Measurements from ENCODE around the gene SPINK5.

Gene SPINK5

DNA sequence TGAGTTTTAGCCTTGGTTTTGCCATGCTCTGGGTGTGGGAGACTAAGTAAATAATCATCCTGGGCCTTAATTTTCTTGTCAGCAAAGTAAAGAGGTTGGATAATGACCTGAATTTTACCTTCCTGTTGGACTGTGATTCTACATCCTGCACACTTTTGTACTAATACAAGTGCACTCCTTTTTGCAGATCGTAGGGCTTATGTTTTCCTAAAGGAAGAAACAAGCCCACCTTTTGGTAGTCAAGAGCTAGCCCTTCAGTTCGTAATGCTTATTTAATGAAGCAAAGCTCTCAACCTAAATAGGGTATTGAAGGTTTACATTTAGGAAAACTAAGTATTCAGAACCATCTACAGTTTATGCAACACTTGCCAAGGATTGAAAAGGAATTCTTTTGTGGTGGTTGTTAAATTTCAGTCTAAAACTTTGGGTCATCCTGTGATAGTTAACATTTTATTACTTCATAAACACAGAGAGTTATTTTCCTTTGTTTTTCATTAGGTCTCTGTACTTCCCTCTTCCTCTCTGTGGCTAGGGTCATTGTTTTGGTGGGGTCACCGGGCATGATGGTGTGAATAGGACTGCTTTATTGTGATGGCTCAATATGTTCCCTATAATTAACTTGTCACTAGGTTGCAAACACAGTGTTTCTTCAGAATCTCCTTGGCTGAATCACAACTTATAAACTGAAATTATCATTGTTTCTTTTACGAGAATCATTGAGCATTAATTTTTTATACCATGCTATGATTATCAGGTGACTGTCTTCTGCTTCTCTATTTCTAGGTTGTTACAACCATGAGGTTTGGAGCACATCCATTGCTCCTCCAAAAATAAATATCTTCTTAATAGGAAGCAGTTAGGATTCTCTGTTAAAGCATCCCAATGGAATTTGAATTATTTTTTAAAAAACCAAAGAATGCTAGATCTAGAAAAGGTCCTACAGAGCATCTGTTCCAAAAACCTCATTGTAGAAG is 28.5 kb downstream of the SPINK5 start:
- no peaks in the 10 kb centered on the region for H3K9me3 ChIP-seq (ENCODE audit: control insufficient read depth, insufficient read depth, low read length)
- H3K4me1 ChIP-seq (ENCODE audit: control insufficient read depth, insufficient read depth, low read length), result no peaks in the 10 kb centered on the region
- no peak for DNase-seq (ENCODE audit: low read depth, low spot score)
- H3K4me3 ChIP-seq (ENCODE audit: low read length), result no peak overlapping the region
- WGBS (ENCODE audit: insufficient coverage, insufficient read length), result no CpG with 5 or more reads among the region's 4 CpGs
- no peak overlapping the region for H3K27ac ChIP-seq (ENCODE audit: low read length)
- H3K27me3 ChIP-seq (ENCODE audit: control insufficient read depth, insufficient read depth, low read length), result no peaks in the 10 kb centered on the region
- H3K36me3 ChIP-seq (ENCODE audit: control insufficient read depth, insufficient read depth, low read length), result no peaks in the 10 kb centered on the region

DNA sequence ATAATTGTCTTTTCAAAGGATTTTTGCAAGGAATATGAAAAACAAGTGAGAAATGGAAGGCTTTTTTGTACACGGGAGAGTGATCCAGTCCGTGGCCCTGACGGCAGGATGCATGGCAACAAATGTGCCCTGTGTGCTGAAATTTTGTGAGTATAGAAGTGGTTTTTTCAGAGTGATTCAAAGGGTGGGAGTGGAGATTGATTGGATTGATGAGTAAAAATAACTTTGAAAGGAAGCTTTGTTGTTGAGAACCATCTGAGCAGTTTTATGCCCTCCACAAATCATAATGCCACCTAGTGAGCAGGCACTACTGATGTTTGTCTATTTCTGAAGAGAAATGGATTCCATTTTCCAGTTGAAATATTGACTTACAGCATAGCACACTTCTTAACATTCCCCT is 30.6 kb downstream of the SPINK5 start:
- no peak overlapping the region for H3K4me3 ChIP-seq (ENCODE audit: low read length)
- H3K9me3 ChIP-seq (ENCODE audit: control insufficient read depth, insufficient read depth, low read length), result no peaks in the 10 kb centered on the region
- no peak for DNase-seq (ENCODE audit: low read depth, low spot score)
- H3K36me3 ChIP-seq (ENCODE audit: control insufficient read depth, insufficient read depth, low read length), result no peaks in the 10 kb centered on the region
- no peak overlapping the region for H3K27ac ChIP-seq (ENCODE audit: low read length)
- no CpG with 5 or more reads among the region's 3 CpGs for WGBS (ENCODE audit: insufficient coverage, insufficient read length)
- no peaks in the 10 kb centered on the region for H3K4me1 ChIP-seq (ENCODE audit: control insufficient read depth, insufficient read depth, low read length)
- H3K27me3 ChIP-seq (ENCODE audit: control insufficient read depth, insufficient read depth, low read length), result no peaks in the 10 kb centered on the region

DNA sequence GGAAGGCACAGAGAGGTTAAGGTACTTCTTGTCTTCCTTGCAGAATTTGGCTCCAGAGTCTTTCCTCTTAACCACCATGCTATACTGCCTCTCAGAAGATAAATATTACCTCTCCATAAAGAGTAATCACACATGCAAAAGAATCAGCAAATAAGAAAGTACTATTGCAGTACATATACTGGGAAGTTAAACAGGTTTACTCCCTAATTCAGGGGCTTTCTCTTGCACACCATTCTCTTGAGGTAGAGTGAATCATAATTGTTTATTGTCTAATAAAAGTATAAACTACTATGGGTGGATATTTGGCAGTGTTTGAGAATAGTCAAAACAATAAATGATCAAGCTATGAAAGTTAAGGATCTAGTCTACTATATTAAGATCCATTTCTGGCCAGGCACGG is 40.4 kb downstream of the SPINK5 start:
- Histone ChIP-seq H3K4me1 (ENCODE audit: control insufficient read depth, insufficient read depth, low read length) (no peaks in the 10 kb centered on the region), H3K27me3 (ENCODE audit: control insufficient read depth, insufficient read depth, low read length) (no peaks in the 10 kb centered on the region), H3K27ac (ENCODE audit: low read length) (no peak overlapping the region), H3K36me3 (ENCODE audit: control insufficient read depth, insufficient read depth, low read length) (no peaks in the 10 kb centered on the region), H3K4me3 (ENCODE audit: low read length) (no peak overlapping the region), H3K9me3 (ENCODE audit: control insufficient read depth, insufficient read depth, low read length) (no peaks in the 10 kb centered on the region)
- no CpG with 5 or more reads among the region's 1 CpG for WGBS (ENCODE audit: insufficient coverage, insufficient read length)
- no peak for DNase-seq (ENCODE audit: low read depth, low spot score)

DNA sequence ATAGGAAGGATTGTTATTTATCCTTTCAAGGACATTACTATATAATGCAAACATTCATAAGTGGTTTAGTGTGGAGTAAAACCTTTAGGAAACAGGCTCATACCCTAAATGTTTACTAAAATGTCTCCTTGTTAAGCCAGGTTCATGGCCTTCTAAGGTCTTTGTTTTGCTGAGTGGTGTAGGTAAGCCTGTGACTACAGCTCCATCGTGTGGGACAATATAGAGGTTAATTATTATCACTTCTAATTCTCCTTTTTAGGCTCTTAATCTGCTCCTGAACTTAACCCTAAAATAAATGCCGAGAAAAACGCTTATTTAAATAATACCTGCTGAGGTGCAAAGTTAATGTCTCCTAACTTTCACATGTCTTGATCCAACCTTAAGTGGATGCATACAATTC is 43.8 kb downstream of the SPINK5 start:
- Histone ChIP-seq H3K4me3 (ENCODE audit: low read length) (no peak overlapping the region), H3K4me1 (ENCODE audit: control insufficient read depth, insufficient read depth, low read length) (no peaks in the 10 kb centered on the region), H3K36me3 (ENCODE audit: control insufficient read depth, insufficient read depth, low read length) (no peaks in the 10 kb centered on the region), H3K27me3 (ENCODE audit: control insufficient read depth, insufficient read depth, low read length) (no peaks in the 10 kb centered on the region), H3K27ac (ENCODE audit: low read length) (no peak overlapping the region), H3K9me3 (ENCODE audit: control insufficient read depth, insufficient read depth, low read length) (no peaks in the 10 kb centered on the region)
- no peak for DNase-seq (ENCODE audit: low read depth, low spot score)
- no CpG with 5 or more reads among the region's 3 CpGs for WGBS (ENCODE audit: insufficient coverage, insufficient read length)

DNA sequence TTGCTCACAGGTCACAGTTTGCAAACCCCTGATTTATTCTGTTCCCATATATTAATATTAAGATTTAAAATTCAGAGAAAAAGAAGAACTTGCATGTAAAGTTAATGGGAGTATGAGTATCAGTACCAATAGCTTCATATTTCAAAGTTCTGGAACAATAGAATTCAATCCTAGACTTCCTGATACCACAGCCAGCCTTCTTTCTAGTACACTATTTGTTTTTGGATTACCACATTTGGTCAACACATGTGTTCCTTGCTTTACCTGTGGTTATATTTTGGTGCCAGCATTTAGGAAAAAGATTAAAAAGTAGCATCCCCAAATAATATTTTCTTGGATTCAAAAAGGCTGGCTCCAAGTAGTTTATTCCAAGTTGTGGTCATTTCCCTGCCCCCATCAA is 49.5 kb downstream of the SPINK5 start:
- H3K27me3 ChIP-seq (ENCODE audit: control insufficient read depth, insufficient read depth, low read length), result no peaks in the 10 kb centered on the region
- H3K36me3 ChIP-seq (ENCODE audit: control insufficient read depth, insufficient read depth, low read length), result no peaks in the 10 kb centered on the region; the same call in 1 of the 2 replicates
- H3K4me1 ChIP-seq (ENCODE audit: control insufficient read depth, insufficient read depth, low read length), result no peaks in the 10 kb centered on the region
- DNase-seq (ENCODE audit: low read depth, low spot score), result no peak
- no peaks in the 10 kb centered on the region for H3K9me3 ChIP-seq (ENCODE audit: control insufficient read depth, insufficient read depth, low read length)
- no peak overlapping the region for H3K27ac ChIP-seq (ENCODE audit: low read length)
- H3K4me3 ChIP-seq (ENCODE audit: low read length), result no peak overlapping the region

DNA sequence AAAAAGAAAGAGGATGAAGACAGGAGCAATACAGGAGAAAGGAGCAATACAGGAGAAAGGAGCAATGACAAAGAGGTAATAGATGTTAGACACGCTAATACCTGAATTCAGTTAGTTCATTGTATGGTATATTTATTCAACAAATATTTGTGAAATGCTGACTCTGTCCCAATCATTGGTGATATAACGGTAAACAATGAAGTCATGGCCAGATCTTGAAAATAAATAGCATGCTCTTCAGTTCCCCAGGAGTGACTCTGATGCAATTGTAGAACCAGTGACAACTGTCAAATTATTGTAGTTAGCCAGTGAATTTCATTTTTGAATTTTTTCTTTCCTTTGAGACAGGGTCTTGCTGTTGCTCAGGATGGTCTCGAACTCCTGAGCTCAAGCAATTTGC is 56.5 kb downstream of the SPINK5 start:
- H3K36me3 ChIP-seq (ENCODE audit: control insufficient read depth, insufficient read depth, low read length), result no peaks in the 10 kb centered on the region; the same call in 1 of the 2 replicates

DNA sequence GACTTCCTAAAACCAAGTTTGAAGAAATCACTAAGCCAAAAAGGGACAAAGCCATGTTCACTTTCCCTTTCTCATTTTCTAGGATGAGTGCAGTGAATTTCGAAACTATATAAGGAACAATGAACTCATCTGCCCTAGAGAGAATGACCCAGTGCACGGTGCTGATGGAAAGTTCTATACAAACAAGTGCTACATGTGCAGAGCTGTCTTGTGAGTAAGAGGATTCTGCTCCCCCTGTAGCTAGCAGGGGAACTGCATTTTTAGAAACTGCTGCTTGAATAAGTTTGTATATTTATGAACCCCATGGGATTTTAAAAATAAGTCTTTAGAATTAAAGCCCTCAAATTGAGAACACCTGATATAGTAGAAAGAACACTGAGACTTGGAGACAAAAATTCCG is 61.9 kb downstream of the SPINK5 start:
- Histone ChIP-seq H3K27me3 (ENCODE audit: control insufficient read depth, insufficient read depth, low read length) (no peaks in the 10 kb centered on the region), H3K27ac (ENCODE audit: low read length) (no peak overlapping the region), H3K9me3 (ENCODE audit: control insufficient read depth, insufficient read depth, low read length) (no peaks in the 10 kb centered on the region), H3K4me1 (ENCODE audit: control insufficient read depth, insufficient read depth, low read length) (no peaks in the 10 kb centered on the region; the same call in 1 of the 2 replicates), H3K4me3 (ENCODE audit: low read length) (no peak overlapping the region), H3K36me3 (ENCODE audit: control insufficient read depth, insufficient read depth, low read length) (no peaks in the 10 kb centered on the region)
- DNase-seq (ENCODE audit: low read depth, low spot score), result no peak
- no CpG with 5 or more reads among the region's 3 CpGs for WGBS (ENCODE audit: insufficient coverage, insufficient read length)

More for the DNA sequence above, 56.5 kb downstream of the SPINK5 start:
- WGBS (ENCODE audit: insufficient coverage, insufficient read length), result no CpG with 5 or more reads among the region's 3 CpGs
- no peaks in the 10 kb centered on the region for H3K9me3 ChIP-seq (ENCODE audit: control insufficient read depth, insufficient read depth, low read length)
- no peak overlapping the region for H3K4me3 ChIP-seq (ENCODE audit: low read length)
- H3K27me3 ChIP-seq (ENCODE audit: control insufficient read depth, insufficient read depth, low read length), result no peaks in the 10 kb centered on the region
- H3K4me1 ChIP-seq (ENCODE audit: control insufficient read depth, insufficient read depth, low read length), result no peaks in the 10 kb centered on the region; the same call in 1 of the 2 replicates
- H3K27ac ChIP-seq (ENCODE audit: low read length), result no peak overlapping the region
- DNase-seq (ENCODE audit: low read depth, low spot score), result no peak

DNA sequence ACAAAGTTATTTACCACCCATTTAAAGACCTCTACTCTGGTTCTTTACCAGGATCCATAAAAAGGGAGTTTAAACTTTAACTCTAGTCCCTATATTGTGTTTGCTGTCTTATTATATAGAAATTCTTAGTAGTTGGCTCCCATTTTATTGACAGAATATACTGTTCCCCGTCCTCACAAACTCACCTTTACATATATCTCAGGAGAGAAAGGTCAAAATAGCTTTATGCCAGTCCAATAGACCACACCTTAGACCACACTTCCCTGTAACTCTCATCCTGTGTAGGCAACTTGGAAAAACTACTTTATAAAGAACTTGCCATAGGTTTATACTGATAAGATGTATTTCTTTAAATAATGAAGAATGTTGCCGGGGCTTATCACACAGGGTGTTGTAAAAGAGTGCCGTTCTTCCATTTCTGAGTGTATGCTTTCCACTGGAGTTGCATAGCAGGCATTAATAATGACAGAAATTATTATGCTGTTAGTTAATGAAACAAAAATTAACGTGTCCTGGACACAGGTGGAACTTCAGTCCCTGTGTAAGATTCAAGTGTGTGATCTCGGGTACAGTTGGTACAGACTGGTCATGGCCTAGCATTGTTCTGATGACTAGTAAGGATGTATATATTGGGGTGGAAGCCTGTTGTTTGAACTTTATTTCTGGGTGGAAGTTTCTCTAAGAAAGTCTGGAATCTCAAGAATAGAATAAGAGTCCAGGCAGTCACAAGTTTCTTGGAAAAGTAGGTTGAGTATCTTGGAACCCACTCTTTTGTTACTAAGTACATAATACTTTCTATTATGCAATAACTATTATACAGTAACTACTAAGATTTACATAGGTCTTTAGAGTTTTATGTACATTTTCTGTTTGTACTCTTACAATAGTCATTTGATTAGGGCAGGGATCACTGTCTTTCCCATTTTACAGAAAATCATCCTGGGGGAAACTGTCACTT is 71.6 kb downstream of the SPINK5 start:
- H3K27ac ChIP-seq (ENCODE audit: low read length), result no peak overlapping the region
- no peaks in the 10 kb centered on the region for H3K27me3 ChIP-seq (ENCODE audit: control insufficient read depth, insufficient read depth, low read length)
- H3K36me3 ChIP-seq (ENCODE audit: control insufficient read depth, insufficient read depth, low read length), result no peaks in the 10 kb centered on the region
- no peak overlapping the region for H3K4me3 ChIP-seq (ENCODE audit: low read length)
- no peaks in the 10 kb centered on the region for H3K4me1 ChIP-seq (ENCODE audit: control insufficient read depth, insufficient read depth, low read length)
- WGBS (ENCODE audit: insufficient coverage, insufficient read length), result no CpG with 5 or more reads among the region's 5 CpGs
- DNase-seq (ENCODE audit: low read depth, low spot score), result no peak
- no peaks in the 10 kb centered on the region for H3K9me3 ChIP-seq (ENCODE audit: control insufficient read depth, insufficient read depth, low read length)

DNA sequence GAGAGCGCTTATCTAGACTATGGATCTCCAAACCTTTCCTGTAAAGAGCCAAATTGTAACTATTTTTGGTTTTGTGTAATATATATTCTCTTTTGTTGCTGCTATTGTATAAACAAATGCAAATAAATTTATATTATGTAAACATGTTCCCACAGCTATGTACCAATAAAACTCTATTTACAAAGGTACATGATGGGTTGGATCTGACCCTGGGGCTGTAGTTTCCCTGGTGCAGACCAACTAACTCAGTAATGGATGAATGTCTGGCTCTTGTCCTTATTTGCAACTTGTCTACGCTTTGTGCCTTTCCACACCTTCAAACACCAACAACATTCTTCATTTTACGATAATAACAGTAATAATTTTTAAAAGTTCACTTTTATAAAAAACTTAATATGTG is 77.1 kb downstream of the SPINK5 start:
- WGBS (ENCODE audit: insufficient coverage, insufficient read length), result 100% methylated on average over 2 of the region's 3 CpGs
- Histone ChIP-seq H3K36me3 (ENCODE audit: control insufficient read depth, insufficient read depth, low read length) (no peaks in the 10 kb centered on the region), H3K27ac (ENCODE audit: low read length) (no peak overlapping the region), H3K4me3 (ENCODE audit: low read length) (no peak overlapping the region), H3K4me1 (ENCODE audit: control insufficient read depth, insufficient read depth, low read length) (no peaks in the 10 kb centered on the region), H3K27me3 (ENCODE audit: control insufficient read depth, insufficient read depth, low read length) (no peaks in the 10 kb centered on the region), H3K9me3 (ENCODE audit: control insufficient read depth, insufficient read depth, low read length) (no peaks in the 10 kb centered on the region)
- DNase-seq (ENCODE audit: low read depth, low spot score), result no peak

DNA sequence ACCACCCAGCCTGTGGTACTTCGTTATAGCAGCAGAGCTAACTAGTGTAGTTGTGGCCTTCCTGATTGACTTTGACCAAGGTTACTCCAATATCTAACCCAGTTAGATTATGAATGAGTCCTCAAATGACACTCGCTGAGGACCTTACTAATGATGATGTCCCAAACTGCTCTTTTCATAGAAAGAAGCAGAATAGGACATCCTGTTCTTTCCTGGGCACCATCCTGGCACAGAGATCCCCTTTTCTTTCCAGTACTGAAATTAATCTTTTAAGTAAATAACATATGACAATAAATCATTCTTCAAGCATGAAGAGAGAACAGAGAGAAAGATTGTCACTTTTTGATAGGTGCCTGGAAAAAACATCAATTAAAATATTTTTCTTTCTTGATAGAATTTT is 77.9 kb downstream of the SPINK5 start:
- H3K36me3 ChIP-seq (ENCODE audit: control insufficient read depth, insufficient read depth, low read length), result no peaks in the 10 kb centered on the region
- no peaks in the 10 kb centered on the region for H3K27me3 ChIP-seq (ENCODE audit: control insufficient read depth, insufficient read depth, low read length)
- H3K4me3 ChIP-seq (ENCODE audit: low read length), result no peak overlapping the region
- H3K4me1 ChIP-seq (ENCODE audit: control insufficient read depth, insufficient read depth, low read length), result no peaks in the 10 kb centered on the region
- no CpG with 5 or more reads among the region's 2 CpGs for WGBS (ENCODE audit: insufficient coverage, insufficient read length)
- H3K9me3 ChIP-seq (ENCODE audit: control insufficient read depth, insufficient read depth, low read length), result no peaks in the 10 kb centered on the region
- no peak overlapping the region for H3K27ac ChIP-seq (ENCODE audit: low read length)
- no peak for DNase-seq (ENCODE audit: low read depth, low spot score)

All from iPS DF 6.9 (cell line).